ENCODE measurements around the gene CACNB3. TPM values are rescaled to one million over a fixed set of nuclear protein-coding genes. Genes with fewer than 3 reads are reported as not detected.
"Not testable (repeated sequence)": the region's sequence is repeated elsewhere in the genome, so short reads cannot be mapped to it uniquely, and the experiment has no call there.

The CACNB3 gene
- total and polyA plus RNA-seq, 2 donors (not counting 1 experiment from before 2014, with no cell fraction given), result 1.6 to 4.0 TPM

DNA sequence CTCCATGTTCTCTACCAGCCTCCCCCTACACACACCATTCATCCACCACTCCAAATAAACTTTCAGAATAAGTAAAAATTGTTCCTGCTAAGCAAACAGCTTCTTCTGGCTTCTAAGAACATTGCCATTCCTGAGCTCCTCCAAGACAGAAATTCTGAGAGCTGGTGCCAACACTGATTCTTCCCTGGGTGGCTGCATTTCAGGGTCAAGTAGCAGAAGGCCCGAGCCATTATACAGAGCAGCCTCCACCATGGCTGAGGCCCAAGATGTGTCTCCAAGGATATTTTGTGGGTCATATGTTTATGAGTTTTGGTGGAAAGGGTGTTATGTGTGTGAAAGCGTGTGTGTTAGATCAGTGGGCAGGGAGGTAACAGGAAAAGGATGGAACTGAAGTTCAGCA, 50.9 kb downstream of the CACNB3 start:
- no peak overlapping the region for H2AFZ ChIP-seq (ENCODE audit: insufficient read depth, low read depth, low read length, poor library complexity, severe bottlenecking)
- Mint-ChIP-seq H3K4me3 (no peak overlapping the region), H3K27ac (no peak overlapping the region), H3K4me1 (peaks cover 18% of the 10 kb centered on the region), H3K27me3 (peaks cover 6% of the 10 kb centered on the region), H3K9me3 (ENCODE audit: insufficient read depth) (no peaks in the 10 kb centered on the region)
- H3K27me3 ChIP-seq (replicated peaks in 1 of 4; ENCODE audit: control extremely low read depth in 1 of 4, control insufficient read depth in 3 of 4, insufficient read depth in 4 of 4, low read length in 3 of 4), result no peaks in the 10 kb centered on the region
- TF ChIP-seq, protein P1, sequence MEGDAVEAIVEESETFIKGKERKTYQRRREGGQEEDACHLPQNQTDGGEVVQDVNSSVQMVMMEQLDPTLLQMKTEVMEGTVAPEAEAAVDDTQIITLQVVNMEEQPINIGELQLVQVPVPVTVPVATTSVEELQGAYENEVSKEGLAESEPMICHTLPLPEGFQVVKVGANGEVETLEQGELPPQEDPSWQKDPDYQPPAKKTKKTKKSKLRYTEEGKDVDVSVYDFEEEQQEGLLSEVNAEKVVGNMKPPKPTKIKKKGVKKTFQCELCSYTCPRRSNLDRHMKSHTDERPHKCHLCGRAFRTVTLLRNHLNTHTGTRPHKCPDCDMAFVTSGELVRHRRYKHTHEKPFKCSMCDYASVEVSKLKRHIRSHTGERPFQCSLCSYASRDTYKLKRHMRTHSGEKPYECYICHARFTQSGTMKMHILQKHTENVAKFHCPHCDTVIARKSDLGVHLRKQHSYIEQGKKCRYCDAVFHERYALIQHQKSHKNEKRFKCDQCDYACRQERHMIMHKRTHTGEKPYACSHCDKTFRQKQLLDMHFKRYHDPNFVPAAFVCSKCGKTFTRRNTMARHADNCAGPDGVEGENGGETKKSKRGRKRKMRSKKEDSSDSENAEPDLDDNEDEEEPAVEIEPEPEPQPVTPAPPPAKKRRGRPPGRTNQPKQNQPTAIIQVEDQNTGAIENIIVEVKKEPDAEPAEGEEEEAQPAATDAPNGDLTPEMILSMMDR (IDR thresholded peaks at IDR 0.05), result no peak
- TF ChIP-seq EZH2 (IDR thresholded peaks at IDR 0.05; ENCODE audit: borderline replicate concordance, insufficient read depth, low read depth, low read length, poor library complexity, severe bottlenecking), result no peak
- no peak overlapping the region for H3K9ac ChIP-seq (ENCODE audit: low read length)
- H3K4me2 ChIP-seq (replicated peaks; ENCODE audit: low read depth, low read length, poor library complexity, severe bottlenecking), result no peak overlapping the region
- peaks cover 15 to 18% of the 10 kb centered on the region in 2 donors for H3K4me1 ChIP-seq (ENCODE audit: control insufficient read depth in 2 of 2, insufficient read depth in 2 of 2, low read length in 2 of 2)
- H4K20me1 ChIP-seq (ENCODE audit: control insufficient read depth, insufficient read depth, low read length, poor library complexity, severe bottlenecking), result no peaks in the 10 kb centered on the region
- no peak overlapping the region for H3K4me3 ChIP-seq (ENCODE audit: control extremely low read depth in 1 of 5, extremely low read depth in 1 of 5, insufficient read depth in 1 of 5, low read depth in 2 of 5, low read length in 4 of 5)
- H3K27ac ChIP-seq (ENCODE audit: low read length in 2 of 2), result no peak overlapping the region
- DNase-seq (no peak), ATAC-seq (ENCODE audit: low read depth) (no peak)
- POLR2A ChIA-PET, result no interaction called here
- no peaks in the 10 kb centered on the region for H3K36me3 ChIP-seq (replicated peaks in 1 of 2; ENCODE audit: control extremely low read depth in 1 of 2, control insufficient read depth in 1 of 2, extremely low read depth in 1 of 2, insufficient read depth in 2 of 2, low read length in 1 of 2)
- H3K79me2 ChIP-seq (ENCODE audit: control insufficient read depth, insufficient read depth, low read length), result no peaks in the 10 kb centered on the region
- 95% methylated on average over 2 of the region's 2 CpGs for whole genome bisulfite sequencing (ENCODE audit: insufficient coverage)
- H3K9me3 ChIP-seq (ENCODE audit: control extremely low read depth in 1 of 3, control insufficient read depth in 2 of 3, insufficient read depth in 1 of 3, low read length in 2 of 3), result no peaks in the 10 kb centered on the region
- CTCF ChIA-PET, result interaction anchor here (1.3 to 9.3 kb wide), 3 partner anchors 15 to 21 kb away, joined by 3 to 82 read pairs (median 53); partner anchors contain the start of gene DDX23
- intact Hi-C loops (cut with micrococcal nuclease), result loop anchor here (5.0 kb wide), 1 partner anchor 753 kb away; the partner anchor contains the start of gene PRPF40B

DNA sequence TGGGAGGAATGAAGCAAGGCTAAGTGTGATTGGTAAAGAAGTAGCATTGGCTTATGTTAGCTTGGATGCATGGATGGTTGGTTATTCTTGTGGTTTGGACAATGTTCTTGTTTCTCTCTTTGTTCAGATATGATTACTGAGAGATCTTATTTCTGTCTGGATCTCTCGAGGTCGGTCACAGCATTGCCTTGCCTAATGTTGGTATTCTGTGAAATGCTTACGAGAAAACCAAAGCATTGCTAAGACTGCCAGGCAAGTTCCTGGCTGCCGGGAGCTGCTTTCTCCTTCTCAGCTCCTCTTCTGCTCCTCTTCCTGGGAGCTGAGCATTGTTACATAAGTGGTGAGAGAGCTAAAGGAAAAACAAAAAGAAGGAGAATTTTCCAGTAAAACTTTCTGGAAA, 54.8 kb downstream of the CACNB3 start:
- no peaks in the 10 kb centered on the region for H3K4me1 ChIP-seq (ENCODE audit: control insufficient read depth in 2 of 2, insufficient read depth in 2 of 2, low read length in 2 of 2)
- Mint-ChIP-seq H3K27ac (no peak overlapping the region), H3K9me3 (ENCODE audit: insufficient read depth) (no peaks in the 10 kb centered on the region), H3K4me3 (no peak overlapping the region), H3K4me1 (no peaks in the 10 kb centered on the region), H3K27me3 (peaks cover 6% of the 10 kb centered on the region)
- DNase-seq (no peak), ATAC-seq (ENCODE audit: low read depth) (no peak)
- no peak overlapping the region for H3K4me2 ChIP-seq (replicated peaks; ENCODE audit: low read depth, low read length, poor library complexity, severe bottlenecking)
- H4K20me1 ChIP-seq (ENCODE audit: control insufficient read depth, insufficient read depth, low read length, poor library complexity, severe bottlenecking), result no peaks in the 10 kb centered on the region
- no peak overlapping the region for H3K27ac ChIP-seq (ENCODE audit: low read length in 2 of 2)
- no peaks in the 10 kb centered on the region for H3K79me2 ChIP-seq (ENCODE audit: control insufficient read depth, insufficient read depth, low read length)
- CTCF ChIA-PET, result interaction anchor here (1.6 to 3.0 kb wide), 3 partner anchors 14 to 20 kb away, joined by 3 to 24 read pairs (median 7); no protein-coding TSS in a partner anchor
- intact Hi-C loops (cut with micrococcal nuclease), result no loop called here
- WGBS (ENCODE audit: insufficient coverage), result 100% methylated on average over 1 of the region's 4 CpGs
- H2AFZ ChIP-seq (ENCODE audit: insufficient read depth, low read depth, low read length, poor library complexity, severe bottlenecking), result no peak overlapping the region
- POLR2A ChIA-PET, result no interaction called here
- no peaks in the 10 kb centered on the region for H3K9me3 ChIP-seq (ENCODE audit: control extremely low read depth in 1 of 3, control insufficient read depth in 2 of 3, insufficient read depth in 1 of 3, low read length in 2 of 3)
- no peaks in the 10 kb centered on the region for H3K27me3 ChIP-seq (replicated peaks in 1 of 4; ENCODE audit: control extremely low read depth in 1 of 4, control insufficient read depth in 3 of 4, insufficient read depth in 4 of 4, low read length in 3 of 4)
- no peak overlapping the region for H3K9ac ChIP-seq (ENCODE audit: low read length)
- H3K4me3 ChIP-seq (ENCODE audit: control extremely low read depth in 1 of 5, extremely low read depth in 1 of 5, insufficient read depth in 1 of 5, low read depth in 2 of 5, low read length in 4 of 5), result no peak overlapping the region
- H3K36me3 ChIP-seq (replicated peaks in 1 of 2; ENCODE audit: control extremely low read depth in 1 of 2, control insufficient read depth in 1 of 2, extremely low read depth in 1 of 2, insufficient read depth in 2 of 2, low read length in 1 of 2), result no peaks in the 10 kb centered on the region
- no peak for TF ChIP-seq EZH2 (IDR thresholded peaks at IDR 0.05; ENCODE audit: borderline replicate concordance, insufficient read depth, low read depth, low read length, poor library complexity, severe bottlenecking)
- TF ChIP-seq, protein P1 (IDR thresholded peaks at IDR 0.05), result no peak

DNA sequence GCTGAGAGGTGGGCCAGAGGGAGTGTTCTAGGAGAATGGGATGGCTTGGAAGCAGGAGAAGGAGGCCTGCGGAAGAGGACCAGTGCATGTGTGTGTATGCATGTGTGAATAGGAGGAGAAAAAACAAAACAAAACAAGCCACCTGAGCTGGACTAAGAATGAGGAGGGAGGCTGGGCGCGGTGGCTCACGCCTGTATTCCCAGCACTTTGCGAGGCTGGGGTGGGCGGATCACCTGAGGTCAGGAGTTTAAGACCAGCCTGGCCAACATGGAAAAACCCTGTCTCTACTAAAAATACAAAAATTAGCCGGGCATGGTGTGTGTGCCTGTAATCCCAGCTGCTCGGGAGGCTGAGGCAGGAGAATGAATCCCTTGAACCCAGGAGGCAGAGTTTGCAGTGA, 55.2 kb downstream of the CACNB3 start:
- H3K9me3 ChIP-seq (ENCODE audit: control extremely low read depth in 1 of 3, control insufficient read depth in 2 of 3, insufficient read depth in 1 of 3, low read length in 2 of 3); H3K27ac Mint-ChIP-seq; POLR2A ChIA-PET; H3K36me3 ChIP-seq (replicated peaks in 1 of 2; ENCODE audit: control extremely low read depth in 1 of 2, control insufficient read depth in 1 of 2, extremely low read depth in 1 of 2, insufficient read depth in 2 of 2, low read length in 1 of 2); ATAC-seq (ENCODE audit: low read depth); DNase-seq; H3K9ac ChIP-seq (ENCODE audit: low read length); H3K27ac ChIP-seq (ENCODE audit: low read length in 2 of 2); H3K4me1 Mint-ChIP-seq; H3K4me2 ChIP-seq (replicated peaks; ENCODE audit: low read depth, low read length, poor library complexity, severe bottlenecking); H3K79me2 ChIP-seq (ENCODE audit: control insufficient read depth, insufficient read depth, low read length); H2AFZ ChIP-seq (ENCODE audit: insufficient read depth, low read depth, low read length, poor library complexity, severe bottlenecking); H3K9me3 Mint-ChIP-seq (ENCODE audit: insufficient read depth); H3K4me3 Mint-ChIP-seq; H3K27me3 ChIP-seq (replicated peaks in 1 of 4; ENCODE audit: control extremely low read depth in 1 of 4, control insufficient read depth in 3 of 4, insufficient read depth in 4 of 4, low read length in 3 of 4); H4K20me1 ChIP-seq (ENCODE audit: control insufficient read depth, insufficient read depth, low read length, poor library complexity, severe bottlenecking); intact Hi-C loops (cut with micrococcal nuclease); H3K4me1 ChIP-seq (ENCODE audit: control insufficient read depth in 2 of 2, insufficient read depth in 2 of 2, low read length in 2 of 2); H3K4me3 ChIP-seq (ENCODE audit: control extremely low read depth in 1 of 5, extremely low read depth in 1 of 5, insufficient read depth in 1 of 5, low read depth in 2 of 5, low read length in 4 of 5); H3K27me3 Mint-ChIP-seq: not testable (repeated sequence)
- WGBS (ENCODE audit: insufficient coverage), result 97% methylated on average over 6 of the region's 8 CpGs
- CTCF ChIA-PET, result interaction anchor here (1.6 to 3.0 kb wide), 3 partner anchors 15 to 20 kb away, joined by 3 to 24 read pairs (median 7); no protein-coding TSS in a partner anchor
